Stimulated activated CD4-positive, alpha-beta T cell treated with anti-CD3 and anti-CD28 coated beads, Interleukin-2, amount 100 ng/mL, for 24 hours (primary cell): Measurements from ENCODE around the gene CLEC3A.
"Not testable (repeated sequence)": the region's sequence is repeated elsewhere in the genome, so short reads cannot be mapped to it uniquely, and the experiment has no call there.

ENCODE experiments used
- DNase-seq, 2 donors: peaks; one replicate each; pipeline ENCODE4 v3.0.0-alpha.2; 2020

The CLEC3A gene, protein sequence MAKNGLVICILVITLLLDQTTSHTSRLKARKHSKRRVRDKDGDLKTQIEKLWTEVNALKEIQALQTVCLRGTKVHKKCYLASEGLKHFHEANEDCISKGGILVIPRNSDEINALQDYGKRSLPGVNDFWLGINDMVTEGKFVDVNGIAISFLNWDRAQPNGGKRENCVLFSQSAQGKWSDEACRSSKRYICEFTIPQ

DNA sequence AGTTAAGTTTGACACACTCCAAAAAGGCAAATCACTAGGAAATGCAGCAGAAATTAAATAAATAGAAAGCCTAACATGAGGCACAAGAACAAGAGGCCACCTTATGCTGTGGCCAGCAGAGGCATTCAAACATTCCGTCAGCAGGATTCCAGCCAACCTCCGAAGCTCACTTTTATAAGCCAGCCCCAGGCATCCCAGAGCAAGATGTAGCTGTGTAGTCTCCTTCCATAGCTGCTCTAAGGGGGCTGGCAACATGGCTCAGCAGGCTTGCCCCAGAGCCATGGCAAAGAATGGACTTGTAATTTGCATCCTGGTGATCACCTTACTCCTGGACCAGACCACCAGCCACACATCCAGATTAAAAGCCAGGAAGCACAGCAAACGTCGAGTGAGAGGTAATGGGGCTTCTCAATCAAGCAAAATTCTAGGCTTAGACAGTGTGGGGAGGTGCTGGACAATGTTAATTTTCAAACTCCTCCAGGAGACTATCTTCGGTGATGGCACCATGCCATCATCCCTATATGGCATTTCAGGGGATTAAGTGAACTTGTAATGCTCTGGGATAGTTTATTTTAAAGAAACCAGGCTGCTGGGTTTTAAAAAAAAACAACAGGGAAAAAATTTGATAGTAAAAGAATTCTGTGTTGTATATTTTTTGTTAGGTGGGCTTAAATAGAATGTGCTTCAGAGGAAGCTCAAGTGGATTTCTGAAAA, at the start of gene CLEC3A:
Gene CLEC3A (plus strand): TSS at position 202 of the 714 bp plus-strand sequence. CDS start 79 bp downstream, at position 281.
- no peak for DNase-seq

- DNase-seq: no peak
Measured at GRCh38 chr16:77974883-77975282, 47.5 kb upstream of the CLEC3A start.

GRCh38 chr16:77975942-77976341, 46.4 kb upstream of the CLEC3A start:
- no peak for DNase-seq

DNA sequence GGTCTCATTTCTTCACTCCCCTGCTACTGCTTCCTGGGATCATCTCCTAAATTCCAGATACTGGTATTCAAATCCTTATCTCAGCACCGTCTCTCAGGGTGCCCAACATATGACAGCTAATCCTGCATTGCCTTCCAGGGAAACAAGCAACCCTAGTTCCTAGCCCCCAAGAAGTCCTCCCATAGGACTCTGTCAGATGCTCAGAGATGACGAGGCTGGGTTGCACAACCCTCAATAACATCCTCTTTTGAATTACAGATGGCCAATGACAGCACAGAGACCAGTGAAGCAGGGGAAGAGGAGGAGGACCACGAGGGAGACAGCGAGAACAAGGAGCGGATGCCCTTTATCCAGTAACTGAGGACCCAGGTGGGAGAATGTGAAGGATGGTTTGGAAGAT, 45.0 kb upstream of the CLEC3A start:
- no peak for DNase-seq

- DNase-seq: no peak
Measured at GRCh38 chr16:77985111-77985510, 37.2 kb upstream of the CLEC3A start.

DNA sequence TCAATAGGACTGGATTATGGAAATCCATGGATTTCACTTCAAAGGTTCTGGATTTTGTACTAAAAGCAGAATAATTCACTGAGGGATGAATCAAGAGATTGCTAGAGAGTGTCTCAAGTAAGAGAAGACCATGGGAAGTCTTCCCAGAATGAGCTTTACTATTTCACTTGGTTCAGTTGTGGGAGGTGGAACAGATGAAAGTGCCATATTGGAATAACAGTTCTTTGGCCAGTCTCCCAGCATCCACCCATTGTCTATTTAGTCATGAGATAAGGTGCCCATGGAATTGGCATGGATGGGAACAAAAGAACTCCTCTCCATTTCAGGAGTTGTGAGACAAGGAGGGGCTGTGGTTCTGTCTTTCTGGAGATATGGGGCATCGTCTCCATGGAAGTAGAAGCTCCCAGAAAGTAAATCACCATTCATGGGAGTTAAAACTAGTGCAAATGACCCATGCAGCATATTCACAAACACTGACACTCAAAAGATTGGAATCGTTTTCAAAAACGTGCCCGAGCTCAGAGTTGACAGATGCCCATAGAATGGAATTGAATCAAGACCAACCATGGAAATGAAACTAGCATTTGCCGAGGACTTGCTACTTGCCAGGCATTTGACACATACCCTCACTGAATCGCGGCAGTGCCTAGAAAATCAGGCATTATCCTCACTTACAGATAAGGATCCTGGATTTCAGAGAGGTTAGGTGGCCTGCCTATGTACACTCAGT, 36.2 kb upstream of the CLEC3A start:
- DNase-seq: no peak

GRCh38 chr16:77987810-77988209, 34.5 kb upstream of the CLEC3A start:
- DNase-seq: no peak

GRCh38 chr16:77989846-77990245, 32.5 kb upstream of the CLEC3A start:
- DNase-seq: no peak

- DNase-seq: no peak
Measured at GRCh38 chr16:77991701-77992100, 30.6 kb upstream of the CLEC3A start.

GRCh38 chr16:77992381-77992780, 30.0 kb upstream of the CLEC3A start:
- DNase-seq: not testable (repeated sequence)

- DNase-seq: no peak
Measured at GRCh38 chr16:77993111-77993985, 29.0 kb upstream of the CLEC3A start.

DNA sequence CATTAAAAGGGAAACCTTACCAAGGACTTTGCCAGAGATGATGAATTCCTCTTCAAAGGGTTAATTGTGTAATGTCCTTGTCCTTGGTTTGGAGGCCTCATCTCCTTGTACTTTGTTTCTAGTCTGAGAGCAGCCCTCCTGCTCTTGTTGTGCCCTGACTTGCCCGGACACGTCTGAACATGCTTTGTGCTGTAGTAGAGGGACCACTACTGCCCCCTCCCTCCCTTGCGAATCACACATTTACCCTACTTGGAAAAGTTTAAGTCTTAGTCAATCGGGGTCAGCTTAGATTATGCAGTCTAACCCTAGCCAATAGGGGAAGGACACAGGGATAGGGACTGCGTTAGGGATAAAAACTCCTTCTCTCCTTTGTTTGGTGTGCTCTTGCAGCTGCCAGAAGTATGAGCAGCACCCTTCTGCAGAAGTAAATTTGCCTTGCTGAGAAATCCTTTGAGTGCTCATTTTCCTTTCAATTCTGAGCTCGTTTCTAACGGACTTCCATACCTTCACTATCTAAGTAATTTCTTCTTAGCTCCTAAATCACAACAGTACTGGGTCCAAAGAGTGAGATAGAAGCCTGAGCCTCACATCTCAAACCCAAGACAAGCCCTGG, 26.4 kb upstream of the CLEC3A start:
- no peak for DNase-seq

GRCh38 chr16:77998350-77999023, 23.9 kb upstream of the CLEC3A start:
- DNase-seq: no peak

- no peak for DNase-seq
Measured at GRCh38 chr16:78001451-78002025, 20.8 kb upstream of the CLEC3A start.

DNA sequence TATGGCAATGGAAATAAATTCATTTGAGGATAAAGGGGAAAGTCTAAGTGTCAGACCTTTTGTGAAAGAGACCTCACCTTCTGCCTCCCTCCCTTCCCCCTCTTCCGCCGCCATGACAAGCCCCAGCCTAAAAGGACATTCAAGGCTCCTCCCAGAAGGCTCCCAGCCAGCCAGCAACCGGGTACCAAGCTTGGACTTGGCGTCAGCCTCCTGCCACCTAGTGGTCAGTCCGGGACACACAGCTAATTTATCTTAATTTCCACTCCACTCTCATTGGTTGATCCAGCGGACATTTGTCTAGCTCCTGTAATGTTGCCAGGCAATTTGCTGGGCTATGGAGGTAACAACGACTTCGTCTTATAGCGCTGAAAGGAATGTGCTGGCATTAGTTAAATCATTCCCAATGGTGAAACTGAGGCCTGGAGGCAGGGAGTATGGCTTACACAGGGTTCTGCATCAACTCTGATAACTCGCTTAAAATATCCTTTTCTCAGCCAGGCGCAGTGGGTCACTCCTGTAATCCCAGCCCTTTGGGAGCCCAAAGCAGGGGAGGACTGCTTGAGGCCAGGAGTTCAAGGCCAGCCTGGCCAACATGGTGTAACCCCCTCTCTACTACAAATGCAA, 19.3 kb upstream of the CLEC3A start:
- DNase-seq: peak; percentile 75 to 79

DNA sequence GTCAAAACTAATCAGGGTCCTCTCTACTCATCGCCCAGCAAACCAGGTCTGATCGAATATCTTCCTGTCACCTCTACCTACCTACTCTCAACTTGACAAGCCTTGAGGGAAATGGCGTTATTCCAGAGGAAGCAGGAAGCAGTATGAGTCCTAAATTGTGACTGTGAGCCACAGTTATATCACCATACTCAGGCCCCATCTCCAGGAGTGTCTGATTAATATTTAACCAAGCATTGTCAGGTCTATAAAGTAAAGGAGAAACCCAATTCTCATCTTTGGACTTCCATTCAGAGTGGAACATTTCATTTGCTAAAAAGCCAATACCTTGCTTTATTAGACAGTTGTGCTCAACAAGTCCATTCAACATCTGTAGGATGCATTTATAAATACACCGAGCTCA, 17.8 kb upstream of the CLEC3A start:
- DNase-seq: no peak

DNA sequence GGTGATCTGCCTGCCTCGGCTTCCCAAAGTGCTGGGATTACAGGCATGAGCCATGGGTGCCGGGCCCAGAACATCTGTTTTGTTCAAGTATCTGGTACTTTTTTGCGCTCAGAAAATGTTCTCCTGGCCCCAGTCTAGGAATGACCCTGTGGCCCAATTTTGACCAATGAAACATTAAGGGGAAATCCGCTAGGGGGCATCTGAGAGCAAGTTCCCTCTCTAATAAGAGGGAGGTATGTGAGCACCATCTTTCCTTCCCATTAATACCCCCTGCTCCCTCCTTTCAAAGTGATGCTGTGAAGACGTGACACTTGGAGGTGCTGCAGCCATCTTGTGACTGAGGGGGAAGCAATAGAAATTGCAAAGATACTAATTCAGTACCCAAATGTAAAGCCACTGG, 16.5 kb upstream of the CLEC3A start:
- peak in 1 of 2 donors; percentile 2 for DNase-seq

DNA sequence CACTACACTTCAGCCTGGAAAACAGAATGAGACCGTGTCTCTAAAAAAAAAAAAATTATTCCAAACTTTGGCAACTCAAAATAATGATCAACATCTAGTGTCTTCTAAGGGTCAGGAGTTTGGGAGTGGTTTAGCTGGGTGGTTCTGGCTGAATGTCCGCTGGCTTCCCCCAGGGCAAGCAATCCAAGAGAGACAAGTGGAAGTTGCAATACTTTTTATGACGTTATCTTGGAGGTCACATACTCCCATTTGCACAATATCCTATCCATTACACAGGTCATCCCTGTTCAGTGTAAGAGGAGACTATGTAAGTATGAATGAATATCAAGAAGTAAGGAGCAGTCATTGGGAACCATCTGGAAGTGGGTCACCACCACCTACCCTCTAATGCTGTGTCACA, 15.2 kb upstream of the CLEC3A start:
- DNase-seq: no peak

GRCh38 chr16:78024159-78024558, 1.8 kb downstream of the CLEC3A start:
- no peak for DNase-seq

DNA sequence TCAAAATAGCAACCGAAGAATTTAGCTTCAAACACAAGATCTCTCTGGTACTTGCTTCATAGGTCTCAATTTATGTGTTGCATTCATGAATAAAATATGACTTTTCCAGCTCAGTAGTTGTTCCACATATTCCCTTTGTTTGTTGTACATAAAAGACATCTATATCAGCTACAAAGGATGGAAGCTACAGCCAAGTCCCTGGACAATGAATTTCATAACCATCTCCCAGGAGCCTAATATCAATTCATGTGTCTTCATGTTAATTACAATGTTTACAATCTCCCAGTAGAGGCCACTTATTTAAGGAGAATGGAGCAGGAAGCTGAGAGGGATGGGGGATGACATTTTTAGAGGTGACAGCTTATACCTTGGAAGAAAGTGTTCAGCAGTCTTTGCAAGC, 3.3 kb downstream of the CLEC3A start:
- no peak for DNase-seq

- no peak for DNase-seq
Measured at GRCh38 chr16:78028018-78028417, 5.7 kb downstream of the CLEC3A start.
